Measurements from ENCODE around the gene GRAPL.
"Not testable (repeated sequence)": the region's sequence is repeated elsewhere in the genome, so short reads cannot be mapped to it uniquely, and the experiment has no call there.

The GRAPL gene

DNA sequence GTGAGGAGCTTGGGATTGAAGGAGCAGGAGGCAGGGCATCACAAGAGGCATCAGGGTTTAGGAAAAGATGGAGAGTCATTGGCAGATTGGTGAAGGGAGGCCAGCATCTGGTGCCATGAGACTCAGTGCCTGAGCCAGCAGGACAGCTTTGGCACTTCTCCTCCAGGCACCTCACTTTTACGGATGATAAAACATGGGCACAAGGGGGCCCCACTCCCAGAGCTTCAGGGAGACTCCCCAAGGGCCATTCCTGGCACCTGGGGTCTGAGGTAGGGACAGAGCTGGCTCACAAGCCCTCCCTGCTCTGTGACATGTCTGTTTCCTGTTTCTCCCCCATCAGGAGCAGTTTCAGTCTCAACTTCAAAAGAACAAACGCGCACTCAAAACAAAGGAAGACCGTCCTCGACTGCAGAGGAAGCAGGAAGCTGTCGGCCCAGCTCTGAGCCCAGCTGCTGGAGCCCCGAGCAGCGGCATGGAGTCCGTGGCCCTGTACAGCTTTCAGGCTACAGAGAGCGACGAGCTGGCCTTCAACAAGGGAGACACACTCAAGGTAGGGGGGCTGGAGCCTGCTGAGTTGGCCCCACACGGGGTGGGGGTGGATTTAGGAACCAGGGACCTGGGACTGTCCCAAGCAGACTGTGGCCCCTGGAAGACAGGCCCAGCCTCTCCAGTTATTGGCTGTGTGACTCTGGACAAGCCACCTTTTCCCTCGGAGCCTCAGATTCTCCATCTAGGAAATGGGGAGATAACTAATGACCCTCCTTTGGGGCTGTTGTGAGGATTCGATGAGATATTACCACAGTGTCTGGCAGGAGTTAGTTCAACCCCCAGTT lies at the start of gene GRAPL:
GRAPL (plus strand) TSS at position 442 of the 833 bp plus-strand sequence; CDS start at position 473, 31 bp downstream.
- DNase-seq = not testable (repeated sequence)

DNA sequence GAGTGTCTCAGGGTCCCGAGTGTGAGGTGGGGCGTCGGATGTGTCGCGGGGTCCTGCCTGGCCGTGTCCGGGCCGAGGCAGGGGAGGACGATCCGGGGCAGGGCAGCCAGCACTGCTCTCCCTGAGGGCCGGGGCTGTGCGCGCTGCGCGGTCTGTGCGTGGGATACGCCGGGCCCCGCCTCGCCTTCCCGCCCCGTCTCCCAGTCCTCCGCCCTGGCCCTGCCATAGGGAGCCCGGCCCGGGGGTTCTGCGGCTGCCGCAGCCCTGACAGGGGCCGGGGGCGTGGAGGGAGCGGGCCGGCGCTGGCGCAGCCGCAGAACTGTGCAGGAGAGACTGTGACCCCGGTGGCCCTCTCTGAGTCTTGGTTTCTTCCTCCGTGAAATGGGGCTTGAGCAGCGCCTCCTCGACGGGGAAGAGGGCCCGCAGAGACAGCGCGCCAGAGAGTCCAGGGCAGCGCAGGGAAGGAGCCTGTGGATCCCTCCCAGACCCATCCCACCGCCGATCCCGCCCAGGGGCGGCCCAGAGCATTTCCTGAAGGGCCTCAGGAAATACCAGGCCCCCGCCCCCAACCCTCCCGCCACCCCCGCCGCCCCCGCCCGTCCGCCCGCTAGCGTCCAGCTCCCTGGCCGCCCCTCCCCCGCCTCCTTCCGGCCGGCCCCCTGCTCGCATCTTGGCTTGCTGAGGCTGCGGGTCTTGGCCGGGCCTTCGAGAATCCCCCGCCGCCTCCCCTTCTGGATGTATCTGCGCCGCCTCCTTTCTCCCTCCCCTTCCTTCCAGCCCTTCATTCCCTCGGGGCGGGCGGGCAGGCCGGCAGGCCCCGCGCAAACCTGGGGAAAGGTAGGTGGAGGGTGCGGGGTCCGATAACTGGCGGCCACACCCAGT lies 38.3 kb upstream of the GRAPL start:
- DNase-seq = not testable (repeated sequence)

DNA sequence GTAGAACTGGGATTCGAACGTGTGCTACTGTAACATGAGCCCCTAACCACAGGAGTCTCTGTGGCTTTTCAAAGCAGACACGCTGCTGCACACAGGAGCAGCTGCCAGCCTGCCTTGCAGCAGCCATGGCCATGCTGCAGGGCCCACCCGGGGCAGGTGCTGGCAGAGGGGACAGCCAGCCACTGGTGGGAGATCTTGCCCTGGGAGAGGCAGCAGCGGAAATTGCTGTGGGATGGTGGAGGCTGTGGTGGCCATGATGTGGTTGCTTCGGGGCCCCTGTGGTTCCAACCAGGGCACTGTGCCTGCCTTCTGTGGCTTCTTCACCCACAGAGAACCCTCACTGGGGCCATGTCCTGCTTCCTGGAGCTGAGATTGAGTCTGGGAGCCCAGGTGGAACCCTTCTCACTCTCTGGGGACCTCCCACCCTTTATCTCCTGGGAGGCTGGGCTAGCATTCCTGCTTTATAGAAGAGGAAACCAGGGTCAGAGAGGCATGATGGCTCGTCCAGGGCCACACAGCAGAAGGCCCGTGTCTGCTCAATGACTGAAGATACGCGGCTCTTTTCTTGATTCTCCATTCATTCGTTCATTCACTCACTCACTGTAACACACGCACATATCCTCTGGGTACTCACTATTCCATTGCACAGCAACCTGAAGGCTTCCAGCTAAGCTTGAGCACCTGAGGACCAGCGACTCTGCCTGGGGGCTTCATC lies 37.2 kb upstream of the GRAPL start:
- DNase-seq = not testable (repeated sequence)

DNA sequence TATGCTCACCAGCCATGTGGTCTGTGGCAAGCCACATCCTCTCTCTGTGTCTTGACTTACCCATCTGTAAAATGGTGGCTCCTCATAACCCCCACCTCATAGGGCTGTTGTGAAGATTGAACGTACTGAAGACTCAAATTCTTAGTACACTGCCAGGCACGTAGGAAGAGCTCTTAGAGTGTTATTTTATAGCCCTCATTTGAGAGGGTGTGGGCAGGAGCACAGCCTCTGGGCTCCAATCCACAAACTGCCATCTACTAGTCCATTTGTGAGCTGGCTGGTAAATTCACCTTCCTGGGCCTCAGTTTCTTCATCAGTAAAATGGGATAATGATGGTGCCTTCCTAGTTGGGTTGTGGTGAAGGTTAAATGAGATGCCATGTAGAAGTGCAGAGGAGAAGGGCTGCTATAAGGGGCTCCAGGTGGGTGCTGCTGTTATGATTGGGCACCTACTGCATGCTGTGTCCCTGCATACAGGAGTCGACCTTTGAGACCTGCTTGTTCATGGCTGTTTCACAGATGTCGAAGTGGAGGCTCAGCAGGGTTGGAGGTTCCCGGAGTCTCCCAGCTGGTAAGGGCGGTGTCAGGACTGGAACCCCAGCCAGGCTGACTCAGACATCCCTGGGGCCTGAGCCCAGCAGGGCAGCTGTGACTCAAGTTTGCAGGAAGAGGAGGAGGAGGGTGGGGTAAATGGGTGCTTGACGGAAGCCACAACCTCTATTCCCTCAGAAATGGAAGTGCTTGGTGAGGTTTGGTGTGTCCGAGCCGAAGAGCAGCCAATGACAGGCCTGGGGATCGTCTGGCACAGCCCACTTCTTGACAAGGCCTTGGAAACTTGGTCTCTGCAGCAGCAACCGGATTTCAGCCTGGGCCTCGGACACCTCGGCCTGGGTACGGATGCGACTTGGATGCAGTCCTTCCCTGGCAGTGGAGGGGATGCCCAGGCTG lies 34.4 kb upstream of the GRAPL start:
- not testable (repeated sequence) for DNase-seq

DNA sequence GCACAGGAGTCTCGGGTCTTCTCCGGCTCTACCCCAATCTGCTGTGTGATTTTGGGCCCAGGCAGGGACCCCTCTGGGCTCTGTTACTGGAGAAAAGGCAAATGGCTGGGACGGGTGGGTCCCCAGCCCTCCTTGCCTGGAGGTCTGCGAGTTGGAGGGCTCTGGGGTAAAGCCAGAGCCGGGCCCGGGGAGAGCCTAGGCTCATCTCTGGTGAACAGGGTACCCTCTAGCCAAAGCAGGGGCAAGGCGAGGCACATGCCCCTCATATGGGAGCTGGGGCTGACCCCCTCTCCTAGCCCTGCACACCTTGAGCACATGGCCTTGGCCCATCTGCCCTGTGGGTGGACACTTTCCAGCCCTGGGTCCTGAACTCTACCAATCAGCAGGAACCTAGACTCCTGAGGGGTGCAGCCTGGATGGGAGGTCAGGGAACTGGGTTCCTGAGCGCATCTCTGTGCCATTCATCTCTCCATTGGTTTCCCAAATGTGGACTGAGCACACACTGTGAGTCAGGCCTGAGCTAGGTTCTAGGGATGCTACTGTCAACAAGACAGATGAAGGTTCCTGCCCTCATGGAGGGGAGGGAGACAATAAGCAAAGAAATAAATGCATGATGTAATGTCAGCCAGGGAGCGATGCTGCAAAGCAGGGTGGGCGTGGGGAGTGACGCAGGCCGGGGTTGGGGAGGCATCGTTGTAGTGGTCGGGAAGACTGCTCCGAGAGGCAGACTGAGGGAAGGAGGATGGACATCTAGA lies 33.5 kb upstream of the GRAPL start:
- not testable (repeated sequence) for DNase-seq

DNA sequence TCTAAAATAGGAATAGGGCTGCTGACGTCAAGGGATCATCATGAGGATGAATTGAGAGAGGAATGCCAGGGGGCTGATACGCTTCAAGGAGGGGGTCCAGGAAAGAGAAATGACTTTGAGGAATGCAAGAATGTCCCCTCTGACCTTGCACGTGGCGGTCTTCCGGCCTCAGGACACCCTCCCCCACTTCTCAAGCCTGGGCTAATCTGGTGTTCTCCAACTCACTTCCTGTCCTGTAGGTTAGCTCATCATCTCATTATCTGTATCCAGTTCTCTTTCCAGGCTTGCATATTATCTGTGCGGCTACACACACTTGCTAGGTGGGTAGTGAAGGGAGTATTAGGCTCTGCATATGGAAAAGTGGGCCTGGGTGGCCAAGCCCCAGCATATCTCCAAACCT lies 18.9 kb upstream of the GRAPL start:
- not testable (repeated sequence) for DNase-seq

DNA sequence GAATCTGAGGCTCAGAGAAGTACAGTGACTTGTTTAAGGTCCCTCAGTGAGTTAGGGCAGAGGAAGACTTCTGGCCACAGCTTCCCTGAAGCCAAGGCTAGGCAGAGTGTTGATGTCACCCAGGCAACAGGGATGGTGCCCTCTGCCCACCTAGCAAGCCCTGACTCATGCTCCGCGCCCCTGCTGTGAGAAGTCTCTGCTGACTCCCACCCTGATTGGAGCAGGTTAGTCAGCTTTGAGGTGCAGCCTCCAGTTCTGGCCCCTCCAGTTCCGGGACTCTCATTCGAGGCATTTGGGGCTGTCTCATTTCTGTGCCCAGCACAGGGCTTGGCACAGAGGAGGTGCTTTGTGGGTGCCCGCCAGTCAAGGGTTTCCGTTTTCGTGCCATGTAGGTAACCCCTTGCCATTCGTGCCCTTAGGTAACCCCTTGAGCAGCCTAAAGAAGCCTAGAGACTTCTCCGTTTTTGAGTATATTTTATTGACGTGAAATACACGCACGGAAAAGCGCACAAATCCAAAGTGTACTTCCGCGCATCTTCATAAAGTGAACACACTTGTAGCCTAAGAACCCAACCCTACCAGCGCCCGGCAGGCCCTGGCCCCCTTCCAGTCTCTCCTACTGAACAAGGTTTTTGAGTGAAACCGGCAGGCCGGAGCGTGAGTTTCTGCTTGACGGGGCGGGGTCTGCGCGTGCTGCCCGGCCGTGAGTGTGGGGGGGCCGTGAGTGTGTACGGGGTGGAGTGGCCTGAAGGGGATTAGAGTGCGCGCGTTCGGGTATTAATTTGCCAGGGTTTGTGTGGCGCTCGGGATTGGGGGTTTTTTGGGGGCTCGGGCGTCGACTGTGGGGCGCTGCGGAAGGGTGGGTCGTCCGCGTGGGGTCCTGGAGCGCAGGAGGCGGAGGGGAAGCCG lies 16.9 kb upstream of the GRAPL start:
- not testable (repeated sequence) for DNase-seq

DNA sequence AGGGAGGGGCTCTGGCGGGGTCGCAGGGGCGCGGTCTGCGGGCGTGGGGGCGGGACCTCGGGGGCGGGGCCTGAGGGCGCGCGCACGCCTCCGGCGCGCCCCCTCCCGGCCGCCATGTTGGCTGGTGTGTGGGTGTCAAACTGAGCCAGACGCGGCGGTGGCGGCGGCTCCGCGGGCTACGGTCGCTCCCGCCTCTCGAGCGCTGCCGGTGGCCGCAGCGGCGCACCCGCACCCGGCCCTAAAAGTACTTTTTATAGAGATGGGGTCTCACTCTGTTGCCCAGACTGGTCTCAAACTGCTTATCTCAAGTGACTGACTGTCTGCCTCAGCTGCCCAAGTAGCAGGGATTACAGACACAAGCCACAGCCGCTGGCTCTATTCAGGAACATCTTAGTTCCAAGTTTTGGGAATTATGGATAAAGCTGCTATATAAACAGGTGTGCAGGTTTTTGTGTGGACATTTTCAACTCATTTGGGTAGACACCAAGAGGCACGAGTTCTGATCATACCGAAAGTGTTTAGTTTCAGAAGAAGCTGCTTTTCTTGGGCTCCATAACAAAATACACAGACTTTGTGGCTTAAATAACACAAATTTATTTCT lies 16.2 kb upstream of the GRAPL start:
- not testable (repeated sequence) for DNase-seq

DNA sequence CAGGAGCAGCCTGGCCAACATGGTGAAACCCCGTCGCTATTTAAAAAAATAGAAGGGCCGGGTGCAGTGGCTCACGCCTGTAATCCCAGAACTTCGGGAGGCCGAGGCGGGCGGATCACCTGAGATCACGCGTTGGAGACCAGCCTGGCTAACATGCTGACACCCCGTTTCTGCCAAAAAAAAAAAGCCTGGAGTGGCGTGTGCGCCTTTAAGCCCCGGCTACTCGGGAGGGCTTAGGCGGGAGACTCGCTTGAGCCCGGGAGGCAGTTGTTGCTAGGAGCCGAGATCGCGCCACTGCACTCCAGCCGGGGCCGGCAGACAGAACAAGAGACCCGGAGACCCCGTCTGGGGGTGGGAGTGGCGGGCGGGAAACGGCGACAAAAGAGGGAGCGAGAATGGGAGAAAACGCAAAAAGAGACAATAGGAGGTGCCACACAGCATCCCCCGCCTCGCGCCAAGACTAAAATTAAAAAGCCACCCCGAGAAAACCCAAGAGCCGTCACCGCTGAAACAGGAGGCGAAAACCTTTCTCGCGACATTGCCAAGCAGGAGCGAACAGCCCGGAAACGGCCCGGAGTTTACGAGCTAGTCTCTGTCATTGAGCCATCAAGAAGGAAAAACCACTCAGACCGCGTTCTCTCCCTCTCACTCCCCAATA lies 15.5 kb upstream of the GRAPL start:
- not testable (repeated sequence) for DNase-seq

DNA sequence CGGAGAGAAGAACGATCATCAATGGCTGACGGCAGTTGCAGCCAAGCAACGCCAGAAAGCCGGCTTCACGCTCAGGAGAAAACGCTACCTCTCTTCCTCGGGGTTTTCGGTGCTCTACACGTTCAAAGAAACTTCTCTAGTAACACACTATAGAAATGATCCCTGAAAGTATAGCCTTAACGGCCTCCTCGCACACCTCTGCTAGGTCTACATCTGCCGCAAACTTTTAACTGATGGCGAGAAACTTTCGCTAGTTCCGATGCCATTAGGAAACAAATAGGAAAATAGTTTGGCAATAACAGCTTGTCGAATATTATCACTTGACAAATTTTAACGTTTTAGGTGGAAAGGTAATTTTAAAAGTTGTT lies 14.9 kb upstream of the GRAPL start:
- not testable (repeated sequence) for DNase-seq

DNA sequence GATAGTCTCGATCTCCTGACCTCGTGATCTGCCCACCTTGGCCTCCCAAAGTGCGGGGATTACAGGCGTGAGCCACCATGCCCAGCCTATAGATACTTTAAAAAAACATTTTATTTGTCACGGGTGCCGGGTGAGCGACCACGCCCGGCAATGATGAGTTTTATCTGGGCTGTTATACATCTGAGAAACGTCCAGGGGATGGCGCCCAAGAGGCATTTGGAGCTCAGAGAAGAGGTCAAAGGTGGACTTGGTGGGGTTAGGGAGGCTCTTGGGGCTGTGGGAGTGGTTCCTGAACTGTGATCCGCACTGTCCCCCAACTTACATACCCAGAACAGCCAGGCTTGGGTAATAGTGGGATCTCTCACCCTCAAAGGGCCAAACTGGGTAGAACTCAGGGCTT lies 8.7 kb upstream of the GRAPL start:
- DNase-seq = not testable (repeated sequence)

DNA sequence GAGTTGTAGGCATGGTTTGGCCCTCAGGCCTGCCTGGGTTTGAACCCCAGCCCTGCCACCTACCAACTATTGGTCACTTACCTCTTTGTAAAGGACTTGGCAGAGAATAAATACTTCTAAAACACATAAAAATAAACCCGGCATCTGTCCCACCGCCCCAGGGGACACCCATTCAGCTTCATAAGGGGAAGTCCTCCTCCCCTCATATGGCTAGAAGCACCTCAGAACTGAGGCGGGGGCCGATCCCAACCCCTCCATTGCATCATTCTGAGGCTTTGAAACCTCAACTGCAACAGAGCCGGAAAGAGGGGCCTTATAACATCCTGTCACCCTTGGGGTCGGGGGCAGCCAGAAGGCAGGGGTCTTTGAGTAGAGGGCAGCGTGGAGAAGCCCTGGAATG lies 2.1 kb upstream of the GRAPL start:
- DNase-seq = not testable (repeated sequence)

DNA sequence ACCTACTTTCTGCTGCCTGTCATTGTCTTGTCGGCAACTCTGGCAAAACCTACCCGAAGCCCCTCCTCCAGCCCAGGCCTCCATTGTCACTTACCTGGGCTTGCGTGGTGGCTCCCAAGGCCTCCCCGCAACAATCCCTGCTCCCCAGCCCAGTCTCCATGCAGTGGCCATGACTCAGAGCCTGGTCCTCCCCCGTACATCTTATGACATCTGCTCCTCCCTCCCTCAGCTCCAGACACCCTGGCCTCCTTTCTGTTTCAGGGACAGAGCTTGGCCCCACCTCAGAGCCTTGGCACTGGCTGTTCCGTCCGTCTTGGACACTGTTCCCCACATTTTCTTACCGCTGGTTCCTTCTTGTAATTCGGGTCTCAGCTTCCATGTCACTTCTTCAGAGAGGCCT lies 2.1 kb downstream of the GRAPL start:
- not testable (repeated sequence) for DNase-seq

DNA sequence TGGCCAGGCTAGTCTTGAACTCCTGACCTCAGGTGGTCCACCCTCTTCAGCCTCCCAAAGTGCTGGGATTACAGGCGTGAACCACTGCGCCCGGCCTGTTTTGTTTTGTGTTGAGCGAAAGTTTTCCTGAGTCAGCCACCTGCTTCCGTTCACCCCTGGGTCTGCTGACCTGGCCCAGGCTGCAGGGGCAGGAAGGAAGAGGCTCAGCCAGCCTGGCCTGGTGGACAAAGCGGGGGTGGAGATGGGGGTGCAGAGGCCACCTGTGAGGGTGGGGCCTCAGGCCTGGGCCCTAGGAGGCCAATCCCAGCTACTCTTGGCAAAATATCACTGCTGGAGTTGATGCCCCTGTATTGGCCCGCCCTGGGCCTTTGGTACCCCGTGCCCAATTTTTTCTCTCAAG lies 3.7 kb downstream of the GRAPL start:
- DNase-seq = not testable (repeated sequence)

DNA sequence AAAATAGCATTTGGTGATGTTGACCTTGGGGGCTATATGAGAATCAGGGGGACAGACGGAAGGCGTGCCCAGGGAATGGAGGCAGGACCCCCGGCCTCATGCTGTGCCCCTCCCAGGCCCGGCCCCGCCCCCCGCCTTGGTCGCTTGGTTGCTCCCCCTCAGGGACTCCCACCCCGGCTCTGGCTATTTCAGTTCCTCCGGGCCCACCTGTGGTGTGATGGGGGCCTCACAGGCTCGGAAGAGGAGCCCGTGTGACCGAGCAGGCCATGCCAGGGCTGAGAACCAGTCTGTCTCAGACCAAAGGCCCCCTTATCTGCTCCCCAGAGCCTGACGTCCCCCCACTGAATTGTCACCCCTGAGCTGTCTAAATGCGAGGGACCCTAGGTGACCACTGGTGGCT lies 4.4 kb downstream of the GRAPL start:
- not testable (repeated sequence) for DNase-seq

DNA sequence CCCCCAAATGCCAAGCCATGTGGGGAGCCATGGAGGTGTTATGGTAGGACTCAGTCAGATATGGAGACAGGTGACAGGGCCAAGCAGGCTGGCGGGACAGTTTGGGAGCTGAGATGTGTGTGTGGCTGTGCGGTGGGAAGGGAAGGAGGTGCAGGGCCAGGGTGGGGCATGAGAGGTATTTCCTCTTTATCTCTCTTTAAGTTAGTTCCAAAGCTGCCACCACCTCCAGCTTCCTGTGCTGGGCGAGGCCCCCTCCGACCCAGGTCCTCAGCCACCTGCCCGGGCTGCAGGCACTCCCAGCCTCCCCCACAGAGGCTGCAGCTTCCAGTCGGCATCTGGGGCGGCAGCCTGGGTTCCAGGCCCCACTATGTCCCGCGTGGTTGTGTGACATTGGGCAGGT lies 6.4 kb downstream of the GRAPL start:
- not testable (repeated sequence) for DNase-seq

DNA sequence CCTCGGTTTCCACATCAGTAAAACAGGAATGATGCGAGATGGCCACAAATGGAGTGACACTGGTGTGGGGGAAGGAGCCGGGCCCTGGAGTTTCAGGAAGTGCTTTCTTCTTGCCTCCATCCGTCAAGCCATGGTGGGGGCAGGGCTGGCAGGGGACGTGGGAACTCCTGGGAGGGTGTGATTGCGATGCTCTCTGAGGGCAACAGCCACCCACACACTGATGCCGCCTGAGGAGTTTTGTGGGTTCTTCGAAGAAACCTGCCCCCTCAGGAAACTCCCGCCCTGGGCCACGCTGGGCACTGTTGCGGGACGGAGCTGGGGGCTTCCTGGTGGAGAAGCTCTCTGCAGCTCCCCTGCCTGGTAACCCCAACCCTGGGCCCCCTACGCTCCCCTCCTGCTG lies 8.0 kb downstream of the GRAPL start:
- not testable (repeated sequence) for DNase-seq

DNA sequence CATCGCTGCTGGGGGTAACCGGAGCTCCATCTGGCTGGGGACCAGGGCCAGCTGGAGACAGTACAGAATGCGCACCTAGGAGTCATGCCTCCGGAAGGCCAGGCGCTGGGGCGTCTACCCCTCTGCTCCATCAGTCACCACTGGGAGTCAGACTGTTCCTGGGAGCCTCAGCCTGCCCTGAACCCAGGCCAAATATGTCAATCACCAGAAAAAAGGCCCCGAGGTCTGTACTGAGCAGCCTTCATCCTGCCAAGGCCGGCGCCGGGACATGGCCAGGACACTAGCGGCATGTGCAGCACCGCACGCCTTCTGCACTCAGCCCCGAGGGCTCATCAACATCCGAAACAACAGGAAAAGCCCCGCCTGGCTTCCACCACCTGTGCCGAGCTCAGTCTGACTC lies 8.7 kb downstream of the GRAPL start:
- not testable (repeated sequence) for DNase-seq

DNA sequence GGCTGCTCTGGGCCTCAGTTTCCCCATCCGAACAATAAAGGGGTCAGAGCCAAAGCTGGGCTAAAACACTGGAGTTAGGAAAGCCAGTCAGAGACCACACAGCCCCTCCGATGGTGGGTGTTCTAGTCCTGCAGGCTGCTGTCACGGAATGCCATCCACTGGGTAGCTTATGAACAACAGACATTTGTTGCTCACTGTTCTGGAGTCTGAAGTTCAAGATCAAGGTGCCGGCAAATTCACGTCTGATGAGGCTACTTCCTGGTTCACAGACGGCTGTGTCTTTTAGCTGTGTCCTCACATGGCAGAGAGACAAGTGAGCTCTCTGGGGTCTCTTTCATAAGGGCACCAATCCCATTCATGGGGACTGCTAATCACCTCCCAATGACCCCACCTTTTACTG lies 9.2 kb downstream of the GRAPL start:
- not testable (repeated sequence) for DNase-seq

Data from NCI-H2171 (cell line).